Mesenchymal stem cell (in vitro differentiated cells and primary cell): ENCODE data around the gene PSMB11.
A peak's percentile ranks its signal among the peaks of the same experiment; 100 is the strongest.

Source experiments
- DNase-seq: peaks from one replicate; pipeline ENCODE4 v3.0.0-alpha.2; 2013
- H2AFZ ChIP-seq: one replicate; pipeline ENCODE4 v1.6.1; 2013; ENCODE audit warnings: low read depth, mild to moderate bottlenecking, control low read depth, inconsistent platforms, low read length, moderate library complexity
- H2AK5ac ChIP-seq: 2 replicates; pipeline ENCODE4 v1.6.1; 2013; ENCODE audit warnings: low read length, moderate library complexity, mild to moderate bottlenecking, inconsistent platforms; ENCODE audit not compliant: severe bottlenecking
- H2BK120ac ChIP-seq: one replicate; pipeline ENCODE4 v1.6.1; 2013; ENCODE audit warnings: low read depth, mild to moderate bottlenecking, inconsistent platforms, low read length, moderate library complexity
- H2BK12ac ChIP-seq, 2 experiments: one replicate each; pipeline ENCODE4 v1.6.1; 2013; ENCODE audit warnings: inconsistent platforms in 2 of 2, low read length in 2 of 2, mild to moderate bottlenecking in 2 of 2, moderate library complexity in 2 of 2, control low read depth in 1 of 2
- H2BK15ac ChIP-seq: one replicate; pipeline ENCODE4 v1.6.1; 2013; ENCODE audit warnings: mild to moderate bottlenecking, low read depth, inconsistent platforms; ENCODE audit not compliant: poor library complexity, severe bottlenecking
- H2BK5ac ChIP-seq: 2 replicates; pipeline ENCODE4 v1.6.1; 2013; ENCODE audit warnings: low read depth, mild to moderate bottlenecking, low read length, control low read depth, inconsistent platforms; ENCODE audit not compliant: poor library complexity, severe bottlenecking
- H3K14ac ChIP-seq, 2 experiments: one replicate each; pipeline ENCODE4 v1.6.1; 2013; ENCODE audit warnings: inconsistent platforms in 2 of 2, low read length in 2 of 2, control low read depth in 1 of 2, mild to moderate bottlenecking in 1 of 2, moderate library complexity in 1 of 2
- H3K18ac ChIP-seq, 2 experiments: one replicate each; pipeline ENCODE4 v1.6.1; 2013; ENCODE audit warnings: inconsistent platforms in 2 of 2, low read length in 2 of 2, control low read depth in 1 of 2, low read depth in 1 of 2, mild to moderate bottlenecking in 1 of 2
- H3K23ac ChIP-seq, 2 experiments: one replicate each; pipeline ENCODE4 v1.6.1; 2013; ENCODE audit warnings: inconsistent platforms in 2 of 2, low read length in 2 of 2, mild to moderate bottlenecking in 2 of 2, moderate library complexity in 2 of 2, control low read depth in 1 of 2
- H3K27ac ChIP-seq: 2 replicates; pipeline ENCODE4 v1.5.1; 2013; ENCODE audit warnings: mild to moderate bottlenecking, moderate library complexity, low read length, control low read depth, inconsistent platforms; ENCODE audit not compliant: poor library complexity, severe bottlenecking
- H3K27me3 ChIP-seq, 2 experiments: 2 replicates each; pipeline versions ENCODE4 v1.6.1 to v1.7.0; 2013; ENCODE audit warnings: low read length in 2 of 2, mild to moderate bottlenecking in 2 of 2, moderate library complexity in 2 of 2, control low read depth in 1 of 2, inconsistent platforms in 1 of 2; ENCODE audit not compliant: control insufficient read depth in 1 of 2, insufficient read depth in 1 of 2
- H3K36me3 ChIP-seq, 2 experiments: 2 replicates each; pipeline versions ENCODE4 v1.6.1 to v1.7.0; 2013; ENCODE audit warnings: low read length in 2 of 2, control low read depth in 1 of 2, inconsistent platforms in 1 of 2, low read depth in 1 of 2, mild to moderate bottlenecking in 1 of 2; ENCODE audit not compliant: insufficient read depth in 2 of 2, control insufficient read depth in 1 of 2
- H3K4ac ChIP-seq, 2 experiments: one replicate each; pipeline ENCODE4 v1.6.1; 2013; ENCODE audit warnings: inconsistent platforms in 2 of 2, low read length in 2 of 2, mild to moderate bottlenecking in 2 of 2, moderate library complexity in 2 of 2, control low read depth in 1 of 2, low read depth in 1 of 2
- H3K4me1 ChIP-seq: 2 replicates; pipeline ENCODE4 v1.6.1; 2013; ENCODE audit warnings: low read depth, low read length, control low read depth; ENCODE audit not compliant: control insufficient read depth, insufficient read depth
- H3K4me2 ChIP-seq: 2 replicates; pipeline ENCODE4 v1.6.1; 2013; ENCODE audit warnings: low read length, mild to moderate bottlenecking, inconsistent platforms; ENCODE audit not compliant: poor library complexity, severe bottlenecking
- H3K4me3 ChIP-seq, 2 experiments: 2 replicates each; pipeline versions ENCODE4 v1.5.1 to v1.7.0; 2013; ENCODE audit warnings: low read length in 2 of 2, mild to moderate bottlenecking in 2 of 2, control low read depth in 1 of 2, low read depth in 1 of 2; ENCODE audit not compliant: insufficient read depth in 1 of 2
- H3K79me1 ChIP-seq: replicated peaks from 2 replicates; pipeline ENCODE4 v1.6.1; 2013; ENCODE audit warnings: mild to moderate bottlenecking, control low read depth, low read length, inconsistent platforms; ENCODE audit not compliant: poor library complexity, severe bottlenecking
- H3K9ac ChIP-seq: 2 replicates; pipeline ENCODE4 v1.7.0; 2013; ENCODE audit warnings: mild to moderate bottlenecking, low read length, moderate library complexity
- H3K9me3 ChIP-seq: 2 replicates; pipeline ENCODE4 v1.7.0; 2013; ENCODE audit warnings: mild to moderate bottlenecking, low read length; ENCODE audit not compliant: control insufficient read depth
- H4K8ac ChIP-seq: one replicate; pipeline ENCODE4 v1.6.1; 2013; ENCODE audit warnings: inconsistent platforms, mild to moderate bottlenecking, low read length, moderate library complexity
- H4K91ac ChIP-seq: one replicate; pipeline ENCODE4 v1.6.1; 2013; ENCODE audit warnings: mild to moderate bottlenecking, low read length, inconsistent platforms
- WGBS: methylation state at CpG from one replicate; pipeline ENCODE4 v1.1.7; 2013; ENCODE audit warnings: mixed read lengths; 5-methylcytosine and 5-hydroxymethylcytosine counted together

PSMB11 gene

DNA sequence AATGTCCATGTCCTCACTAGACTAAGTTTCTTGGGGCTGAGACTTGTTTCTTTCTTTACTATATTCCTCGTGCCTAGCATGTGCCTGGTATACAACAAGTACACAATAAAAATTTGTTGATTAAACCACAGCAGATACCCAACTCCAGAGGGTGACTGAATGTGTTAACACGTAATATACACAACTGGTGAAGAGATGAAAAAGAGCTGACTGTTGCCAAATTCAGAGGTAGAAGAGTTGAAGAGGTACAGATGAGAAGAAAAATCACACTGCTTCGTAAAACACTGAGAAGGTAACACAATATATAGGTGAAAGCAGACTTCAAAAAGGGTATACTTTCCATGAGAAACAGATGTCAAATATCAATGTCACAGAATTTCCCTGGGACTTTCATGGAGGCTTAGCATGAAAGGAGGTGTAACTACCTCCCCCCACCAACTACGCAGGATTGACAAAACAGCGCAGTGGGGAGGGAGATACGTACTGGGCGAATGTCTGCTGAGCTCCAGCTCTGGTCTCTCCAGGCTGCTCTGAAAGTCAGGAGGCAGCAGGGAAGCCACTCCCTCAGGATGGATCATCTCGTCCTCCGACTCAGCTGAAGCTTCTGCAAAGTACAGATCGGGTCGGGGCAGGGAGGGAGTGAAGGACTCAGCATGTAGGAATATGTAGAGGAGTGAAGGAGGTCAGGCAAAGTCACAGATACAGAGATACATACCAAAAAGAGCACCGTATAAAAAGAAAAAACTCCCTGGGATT is 47.7 kb downstream of the PSMB11 start:
- H3K36me3 ChIP-seq, result peaks cover 20 to 79% of the 10 kb centered on the region in 2 experiments
- no peak overlapping the region for H2BK12ac ChIP-seq
- H3K27me3 ChIP-seq, result no peaks in the 10 kb centered on the region
- no peak overlapping the region for H3K4me3 ChIP-seq
- no peak overlapping the region for H2BK120ac ChIP-seq
- no peak overlapping the region for H2BK5ac ChIP-seq
- H2AFZ ChIP-seq, result no peak overlapping the region
- 87% methylated on average over 12 of the region's 12 CpGs for whole genome bisulfite sequencing
- H3K14ac ChIP-seq, result no peak overlapping the region
- DNase-seq, result no peak
- no peak overlapping the region for H4K8ac ChIP-seq
- no peak overlapping the region for H3K4ac ChIP-seq
- no peak overlapping the region for H2AK5ac ChIP-seq
- no peak overlapping the region for H4K91ac ChIP-seq
- no peak overlapping the region for H3K4me2 ChIP-seq
- no peak overlapping the region for H3K18ac ChIP-seq
- no peaks in the 10 kb centered on the region for H3K4me1 ChIP-seq
- peak overlapping the region; percentile 62 for H3K9ac ChIP-seq
- H3K27ac ChIP-seq, result no peak overlapping the region
- no peak overlapping the region for H3K23ac ChIP-seq
- H2BK15ac ChIP-seq, result no peak overlapping the region
- peaks cover 3% of the 10 kb centered on the region for H3K79me1 ChIP-seq
- H3K9me3 ChIP-seq, result no peaks in the 10 kb centered on the region

DNA sequence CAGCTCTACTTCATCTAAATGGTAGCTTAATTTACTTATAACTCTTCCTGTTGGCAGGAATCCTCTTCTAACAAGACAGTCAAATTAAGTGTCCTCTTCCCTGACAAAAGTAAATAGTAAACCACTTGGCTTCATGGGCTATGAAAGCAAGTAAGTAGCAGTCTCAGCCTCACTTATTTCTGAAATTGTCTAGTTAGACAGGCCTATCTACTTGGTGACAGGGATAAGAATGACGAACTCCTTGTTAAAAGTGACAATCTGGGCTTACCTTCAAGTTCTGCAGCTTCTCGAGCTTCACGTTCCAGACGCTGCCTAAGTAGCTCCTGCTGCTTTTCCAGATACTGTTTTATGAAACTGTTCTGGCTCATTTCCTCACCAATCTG is 48.2 kb downstream of the PSMB11 start:
- peaks cover 3% of the 10 kb centered on the region for H3K79me1 ChIP-seq
- H3K27ac ChIP-seq, result no peak overlapping the region
- no peak overlapping the region for H3K4me3 ChIP-seq
- H2BK5ac ChIP-seq, result no peak overlapping the region
- H3K36me3 ChIP-seq, result peaks cover 16 to 76% of the 10 kb centered on the region in 2 experiments
- 70% methylated on average over 4 of the region's 4 CpGs for WGBS
- H3K9me3 ChIP-seq, result no peaks in the 10 kb centered on the region
- H3K4me1 ChIP-seq, result no peaks in the 10 kb centered on the region
- H4K8ac ChIP-seq, result no peak overlapping the region
- no peak overlapping the region for H3K4ac ChIP-seq
- H2BK120ac ChIP-seq, result no peak overlapping the region
- H3K27me3 ChIP-seq, result no peaks in the 10 kb centered on the region
- H2AFZ ChIP-seq, result no peak overlapping the region
- H3K9ac ChIP-seq, result peak overlapping the region; percentile 62
- H2BK15ac ChIP-seq, result no peak overlapping the region
- no peak overlapping the region for H2BK12ac ChIP-seq
- H3K23ac ChIP-seq, result no peak overlapping the region
- H2AK5ac ChIP-seq, result no peak overlapping the region
- no peak overlapping the region for H3K4me2 ChIP-seq
- no peak overlapping the region for H3K14ac ChIP-seq
- H3K18ac ChIP-seq, result no peak overlapping the region
- H4K91ac ChIP-seq, result no peak overlapping the region
- DNase-seq, result no peak

DNA sequence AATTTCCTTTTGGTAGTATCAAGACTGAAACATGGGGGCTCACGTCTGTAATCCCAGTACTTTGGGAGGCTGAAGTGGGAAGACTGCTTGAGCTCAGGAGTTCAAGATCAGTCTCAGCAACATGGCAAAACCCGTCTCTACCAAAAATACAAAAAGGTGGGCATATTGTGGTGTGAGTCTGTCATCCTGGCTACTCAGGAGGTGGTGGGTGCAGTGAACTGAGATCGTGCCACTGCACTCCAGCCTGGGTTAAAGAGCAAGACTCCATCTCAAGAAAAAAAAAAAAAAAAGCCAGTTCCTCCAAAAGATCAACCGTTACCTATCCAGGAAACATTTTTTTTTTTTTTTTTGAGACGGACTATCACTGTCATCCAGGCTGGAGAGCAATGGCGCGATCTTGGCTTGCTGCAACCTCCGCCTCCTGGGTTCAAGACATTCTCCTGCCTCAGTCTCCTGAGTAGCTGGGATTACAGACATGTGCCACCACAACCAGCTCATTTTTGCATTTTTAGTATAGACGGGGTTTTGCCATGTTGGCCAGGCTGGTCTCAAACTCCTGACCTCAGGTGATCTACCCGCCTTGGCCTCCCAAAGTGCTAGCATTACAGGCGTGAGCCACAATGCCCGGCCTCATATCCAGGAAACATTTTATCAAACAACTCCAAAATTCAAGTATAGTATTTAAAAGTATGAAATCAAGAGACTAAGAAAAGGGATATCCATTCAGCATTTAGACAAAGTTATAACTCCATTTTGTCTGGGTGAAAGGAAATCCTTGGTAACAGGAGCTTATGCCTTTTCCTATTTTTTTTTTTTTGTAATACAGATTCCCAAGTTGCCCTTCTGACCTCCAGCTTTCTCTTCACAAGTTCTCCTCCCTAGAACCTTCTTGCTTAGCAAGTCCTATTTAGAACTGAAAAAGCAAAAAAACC is 49.5 kb downstream of the PSMB11 start:
- Histone ChIP-seq H2AK5ac (no peak overlapping the region), H3K9ac (peak overlapping the region; percentile 14), H3K27ac (no peak overlapping the region), H2BK15ac (no peak overlapping the region), H2AFZ (no peak overlapping the region), H3K18ac (no peak overlapping the region), H3K4me1 (peaks cover 2% of the 10 kb centered on the region), H3K4ac (no peak overlapping the region), H3K79me1 (peaks cover 3% of the 10 kb centered on the region), H3K27me3 (no peaks in the 10 kb centered on the region), H3K23ac (no peak overlapping the region), H4K91ac (no peak overlapping the region), H2BK5ac (no peak overlapping the region), H2BK120ac (no peak overlapping the region), H3K4me2 (no peak overlapping the region), H3K4me3 (no peak overlapping the region), H3K14ac (no peak overlapping the region), H4K8ac (no peak overlapping the region), H3K9me3 (no peaks in the 10 kb centered on the region), H3K36me3 (peaks cover 14 to 65% of the 10 kb centered on the region in 2 experiments), H2BK12ac (no peak overlapping the region)
- 86% methylated on average over 9 of the region's 12 CpGs for WGBS
- no peak for DNase-seq

DNA sequence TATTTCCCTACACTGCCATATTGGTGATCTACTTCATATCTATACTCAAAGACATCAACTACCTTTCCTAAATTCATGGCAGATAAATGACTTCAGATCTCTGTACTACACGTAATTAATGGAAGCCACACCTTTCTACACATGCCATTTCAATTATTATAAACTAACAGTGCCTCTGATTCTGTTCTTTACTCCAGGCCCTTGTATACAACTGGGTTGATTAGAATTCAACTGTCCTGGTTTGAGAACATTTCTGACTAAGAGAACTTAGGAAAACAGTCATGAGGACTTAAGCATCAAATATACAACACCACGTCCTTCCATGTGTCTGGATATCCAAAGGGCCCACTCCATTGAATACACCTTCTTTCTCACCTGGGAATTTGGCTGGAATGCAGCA is 51.1 kb downstream of the PSMB11 start:
- H3K23ac ChIP-seq, result no peak overlapping the region
- H2AFZ ChIP-seq, result no peak overlapping the region
- no peak overlapping the region for H2BK120ac ChIP-seq
- no peak overlapping the region for H3K27ac ChIP-seq
- WGBS, result 92% methylated on average over 1 of the region's 2 CpGs
- H3K14ac ChIP-seq, result no peak overlapping the region
- no peak overlapping the region for H4K8ac ChIP-seq
- no peak overlapping the region for H3K18ac ChIP-seq
- no peak overlapping the region for H3K4ac ChIP-seq
- peak overlapping the region; percentile 92 for H3K9ac ChIP-seq
- H3K36me3 ChIP-seq, result peaks cover 18 to 65% of the 10 kb centered on the region in 2 experiments
- H3K9me3 ChIP-seq, result no peaks in the 10 kb centered on the region
- peaks cover 3% of the 10 kb centered on the region for H3K79me1 ChIP-seq
- H2BK15ac ChIP-seq, result no peak overlapping the region
- no peak overlapping the region for H2AK5ac ChIP-seq
- no peak overlapping the region for H4K91ac ChIP-seq
- H3K4me3 ChIP-seq, result peak overlapping the region in 1 of 2 experiments; percentile 84
- H3K4me1 ChIP-seq, result peaks cover 3% of the 10 kb centered on the region
- H2BK12ac ChIP-seq, result no peak overlapping the region
- peak overlapping the region; percentile 74 for H3K4me2 ChIP-seq
- H3K27me3 ChIP-seq, result no peaks in the 10 kb centered on the region
- DNase-seq, result no peak
- H2BK5ac ChIP-seq, result no peak overlapping the region
